Measurements from ENCODE around the gene MAP7. TPM values are rescaled to one million over a fixed set of nuclear protein-coding genes. Genes with fewer than 3 reads are reported as not detected.

The MAP7 gene
- total RNA-seq, 2 experiments from 2014 or later = 0.45 to 0.49 TPM

DNA sequence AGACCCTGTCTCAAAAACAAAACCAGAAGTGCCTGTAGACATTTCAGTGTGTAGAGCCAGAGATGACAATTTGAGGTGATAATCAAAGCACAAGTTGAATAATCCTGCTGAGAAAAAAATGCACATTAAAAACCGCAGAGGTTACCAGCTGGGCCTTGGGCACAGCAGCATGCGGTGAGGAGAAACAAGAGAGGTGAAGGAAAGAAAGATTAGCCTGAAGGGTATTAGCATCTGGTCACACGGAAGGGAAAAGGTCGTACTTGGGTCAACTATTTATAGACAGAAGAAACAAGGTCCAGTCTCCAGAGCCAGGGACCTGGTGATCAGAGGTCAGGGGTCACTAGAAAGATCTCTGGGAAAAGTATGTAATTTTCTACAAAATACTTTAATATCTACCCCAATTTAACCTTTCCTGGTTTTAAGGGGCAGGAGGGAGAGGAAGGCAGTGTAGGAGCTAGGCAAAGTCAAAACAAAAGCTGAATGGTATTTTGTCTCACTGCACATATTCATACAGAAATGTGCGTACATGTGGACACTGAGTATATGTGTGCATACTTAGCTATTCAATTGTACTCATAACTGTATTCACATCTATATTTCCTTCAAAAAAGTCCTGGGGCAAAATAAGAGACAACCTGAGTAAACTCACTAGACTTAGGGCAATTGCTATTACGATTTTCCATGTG is 10.1 kb downstream of the MAP7 start:
- Histone ChIP-seq H3K36me3 (ENCODE audit: insufficient read depth, low read length) (no peaks in the 10 kb centered on the region), H3K4me3 (ENCODE audit: low read length) (no peak overlapping the region), H3K9me3 (ENCODE audit: control insufficient read depth in 1 of 2, insufficient read depth in 1 of 2, low read length in 2 of 2) (no peaks in the 10 kb centered on the region), H3K27ac (ENCODE audit: low read depth in 1 of 2, low read length in 2 of 2) (no peak overlapping the region), H3K27me3 (ENCODE audit: control insufficient read depth in 1 of 2, insufficient read depth in 2 of 2, low read length in 2 of 2) (peaks cover 0 to 14% of the 10 kb centered on the region in 2 experiments), H3K4me1 (ENCODE audit: insufficient read depth, low read length) (no peaks in the 10 kb centered on the region)
- Mint-ChIP-seq H3K4me3 (no peak overlapping the region), H3K9me3 (no peaks in the 10 kb centered on the region), H3K4me1 (ENCODE audit: low read depth) (no peaks in the 10 kb centered on the region), H3K36me3 (ENCODE audit: low read depth) (no peaks in the 10 kb centered on the region), H3K27me3 (peaks cover 21% of the 10 kb centered on the region), H3K27ac (no peak overlapping the region)
- CTCF ChIA-PET = no interaction called here
- DNase-seq = no peak
- POLR2A ChIA-PET = no interaction called here
- TF ChIP-seq, protein P1, sequence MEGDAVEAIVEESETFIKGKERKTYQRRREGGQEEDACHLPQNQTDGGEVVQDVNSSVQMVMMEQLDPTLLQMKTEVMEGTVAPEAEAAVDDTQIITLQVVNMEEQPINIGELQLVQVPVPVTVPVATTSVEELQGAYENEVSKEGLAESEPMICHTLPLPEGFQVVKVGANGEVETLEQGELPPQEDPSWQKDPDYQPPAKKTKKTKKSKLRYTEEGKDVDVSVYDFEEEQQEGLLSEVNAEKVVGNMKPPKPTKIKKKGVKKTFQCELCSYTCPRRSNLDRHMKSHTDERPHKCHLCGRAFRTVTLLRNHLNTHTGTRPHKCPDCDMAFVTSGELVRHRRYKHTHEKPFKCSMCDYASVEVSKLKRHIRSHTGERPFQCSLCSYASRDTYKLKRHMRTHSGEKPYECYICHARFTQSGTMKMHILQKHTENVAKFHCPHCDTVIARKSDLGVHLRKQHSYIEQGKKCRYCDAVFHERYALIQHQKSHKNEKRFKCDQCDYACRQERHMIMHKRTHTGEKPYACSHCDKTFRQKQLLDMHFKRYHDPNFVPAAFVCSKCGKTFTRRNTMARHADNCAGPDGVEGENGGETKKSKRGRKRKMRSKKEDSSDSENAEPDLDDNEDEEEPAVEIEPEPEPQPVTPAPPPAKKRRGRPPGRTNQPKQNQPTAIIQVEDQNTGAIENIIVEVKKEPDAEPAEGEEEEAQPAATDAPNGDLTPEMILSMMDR (IDR thresholded peaks at IDR 0.05) = no peak
- ATAC-seq (ENCODE audit: poor library complexity) = no peak
- intact Hi-C loops (cut with DNase I, micrococcal nuclease) = no loop called here

DNA sequence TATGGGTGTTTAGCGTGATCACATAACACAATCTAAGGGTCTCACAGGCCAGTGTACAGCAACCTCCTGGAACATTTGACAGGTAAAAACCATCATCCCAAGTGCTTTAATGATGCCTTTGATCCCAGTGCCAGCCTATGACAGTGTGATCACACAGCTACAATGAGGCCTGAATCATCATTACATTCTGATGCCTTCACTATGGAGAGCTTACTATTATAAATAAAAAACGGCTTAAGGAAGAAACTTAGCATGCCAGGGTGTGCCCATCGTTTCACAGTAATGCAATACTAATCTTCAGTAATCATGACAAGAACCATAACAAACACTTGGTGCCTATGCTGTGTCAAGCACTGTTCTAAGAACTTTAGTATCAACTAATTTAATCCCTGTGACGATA is 11.4 kb downstream of the MAP7 start:
- Histone ChIP-seq H3K36me3 (ENCODE audit: insufficient read depth, low read length) (no peaks in the 10 kb centered on the region), H3K4me3 (ENCODE audit: low read length) (no peak overlapping the region), H3K9me3 (ENCODE audit: control insufficient read depth in 1 of 2, insufficient read depth in 1 of 2, low read length in 2 of 2) (no peaks in the 10 kb centered on the region), H3K27me3 (ENCODE audit: control insufficient read depth in 1 of 2, insufficient read depth in 2 of 2, low read length in 2 of 2) (peaks cover 0 to 4% of the 10 kb centered on the region in 2 experiments), H3K4me1 (ENCODE audit: insufficient read depth, low read length) (no peaks in the 10 kb centered on the region), H3K27ac (ENCODE audit: low read depth in 1 of 2, low read length in 2 of 2) (no peak overlapping the region)
- Mint-ChIP-seq H3K27ac (no peak overlapping the region), H3K9me3 (no peaks in the 10 kb centered on the region), H3K27me3 (peaks cover 10% of the 10 kb centered on the region), H3K36me3 (ENCODE audit: low read depth) (no peaks in the 10 kb centered on the region), H3K4me3 (no peak overlapping the region), H3K4me1 (ENCODE audit: low read depth) (no peaks in the 10 kb centered on the region)
- TF ChIP-seq, protein P1 (IDR thresholded peaks at IDR 0.05) = no peak
- DNase-seq (no peak), ATAC-seq (ENCODE audit: poor library complexity) (no peak)
- intact Hi-C loops (cut with DNase I, micrococcal nuclease) = no loop called here
- ChIA-PET CTCF (interaction anchor here (1.3 kb wide), 1 partner anchor 12 kb away, joined by 3 read pairs; no protein-coding TSS in a partner anchor), POLR2A (interaction anchor here (0.6 to 0.9 kb wide), 2 partner anchors 10 to 268 kb away, joined by 3 read pairs; no protein-coding TSS in a partner anchor)

GRCh38 chr6:136535880-136536650 is 14.2 kb downstream of the MAP7 start:
- H3K4me3 Mint-ChIP-seq = no peak overlapping the region
- no peak for DNase-seq
- H3K27ac Mint-ChIP-seq = no peak overlapping the region
- no peaks in the 10 kb centered on the region for H3K36me3 Mint-ChIP-seq (ENCODE audit: low read depth)
- Histone ChIP-seq H3K9me3 (ENCODE audit: control insufficient read depth in 1 of 2, insufficient read depth in 1 of 2, low read length in 2 of 2) (no peaks in the 10 kb centered on the region), H3K4me1 (ENCODE audit: insufficient read depth, low read length) (no peaks in the 10 kb centered on the region), H3K36me3 (ENCODE audit: insufficient read depth, low read length) (no peaks in the 10 kb centered on the region), H3K27me3 (ENCODE audit: control insufficient read depth in 1 of 2, insufficient read depth in 2 of 2, low read length in 2 of 2) (no peaks in the 10 kb centered on the region), H3K27ac (ENCODE audit: low read depth in 1 of 2, low read length in 2 of 2) (no peak overlapping the region), H3K4me3 (ENCODE audit: low read length) (no peak overlapping the region)
- H3K27me3 Mint-ChIP-seq = no peaks in the 10 kb centered on the region
- intact Hi-C loops (cut with DNase I, micrococcal nuclease) = no loop called here
- H3K4me1 Mint-ChIP-seq (ENCODE audit: low read depth) = no peaks in the 10 kb centered on the region
- H3K9me3 Mint-ChIP-seq = no peaks in the 10 kb centered on the region
- TF ChIP-seq, protein P1 (IDR thresholded peaks at IDR 0.05) = no peak
- ChIA-PET POLR2A (no interaction called here), CTCF (no interaction called here)
- no peak for ATAC-seq (ENCODE audit: poor library complexity)

All from CD4-positive, alpha-beta T cell (primary cell).